Spleen (tissue), 11 donors: ENCODE results near the gene ENDOD1. TPM values are rescaled to one million over a fixed set of nuclear protein-coding genes. Genes with fewer than 3 reads are reported as not detected.

Source experiments
- DNase-seq: peaks from one replicate; pipeline ENCODE4 v3.0.0-alpha.2; 2020
- H3K27ac ChIP-seq, 8 donors: fragments of 200-600 bp; sonication (generic) in 7 of 8; 1 replicate in 4 of 8; 2 replicates in 4 of 8; pipeline versions ENCODE4 v1.5.0 to v1.8.0; 2016 to 2021; ENCODE audit warnings: inconsistent platforms in 4 of 8, mild to moderate bottlenecking in 4 of 8, moderate library complexity in 1 of 8
- H3K27me3 ChIP-seq, 7 donors: fragments of 200-600 bp; sonication (generic) in 6 of 7; replicated peaks in 1 of 7; 1 replicate in 4 of 7; 2 replicates in 3 of 7; pipeline versions ENCODE4 v1.5.0 to v1.8.0; 2016 to 2021; ENCODE audit warnings: inconsistent platforms in 3 of 7, mild to moderate bottlenecking in 1 of 7
- H3K36me3 ChIP-seq, 6 donors: fragments of 200-600 bp; sonication (generic) in 5 of 6; 1 replicate in 4 of 6; 2 replicates in 2 of 6; pipeline versions ENCODE4 v1.5.0 to v1.8.0; 2016 to 2021; ENCODE audit warnings: inconsistent platforms in 2 of 6
- H3K4me1 ChIP-seq, 6 donors: fragments of 200-600 bp; sonication (generic) in 5 of 6; 1 replicate in 3 of 6; 2 replicates in 3 of 6; pipeline versions ENCODE4 v1.5.0 to v1.8.0; 2016 to 2021; ENCODE audit warnings: inconsistent platforms in 3 of 6
- H3K4me3 ChIP-seq, 8 donors: fragments of 200-600 bp; sonication (generic) in 7 of 8; 1 replicate in 4 of 8; 2 replicates in 4 of 8; pipeline versions ENCODE4 v1.5.0 to v1.8.0; 2016 to 2021; ENCODE audit warnings: inconsistent platforms in 4 of 8, mild to moderate bottlenecking in 4 of 8, moderate library complexity in 2 of 8
- H3K9me3 ChIP-seq, 8 donors: fragments of 200-600 bp; sonication (generic) in 7 of 8; 1 replicate in 4 of 8; 2 replicates in 4 of 8; pipeline versions ENCODE4 v1.5.0 to v1.8.0; 2016 to 2021; ENCODE audit warnings: inconsistent platforms in 4 of 8
- POLR2A ChIP-seq, 3 donors: fragments of 450-650 bp; IDR thresholded peaks; one replicate each; pipeline ENCODE4 v1.5.1; 2017; ENCODE audit warnings: antibody characterized with exemption in 3 of 3, mild to moderate bottlenecking in 1 of 3
- POLR2AphosphoS5 ChIP-seq, 3 donors: sonication (generic); formaldehyde crosslinking; IDR thresholded peaks; one replicate each; pipeline ENCODE4 v1.5.1; 2017; ENCODE audit warnings: antibody characterized with exemption in 3 of 3
- WGBS, 5 donors: extraction: QIAGEN DNeasy Blood & Tissue Kit in 3 of 5; methylation state at CpG; one replicate each; pipeline versions ENCODE4 v1.1.5 to v1.1.7; 2013 to 2018; 5-methylcytosine and 5-hydroxymethylcytosine counted together
- intact Hi-C: fragments of 100-400 bp; cut with DNase I; formaldehyde crosslinking; loops from one replicate; pipeline ENCODE4 v1.15.0; 2023; ENCODE audit warnings: low total_unique reads
- polyA plus RNA-seq, 3 donors: library from polyadenylated mRNA; stranded (reverse); fragments of 200-250 nt; gene quantifications; one replicate each; pipeline ENCODE4 v1.2.1, GENCODE V29; 2013
- total RNA-seq, 7 donors: library from RNA; depleted of rRNA in 3 of 7; stranded (reverse); fragments of >200 nt in 3 of 7; fragmentation: NEBNext Ultra II Directional in 4 of 7; extraction: Animal tissue kit (Norgen Biotek cat#: 25700) in 4 of 7; gene quantifications; one replicate each; pipeline versions ENCODE4 v1.1.0 to v1.2.1, GENCODE V29; 2016 to 2021
- TF ChIP-seq, protein P1 (sequence below), 11 experiments: fragments of 200-600 bp in 7 of 11; fragments of 450-650 bp in 4 of 11; sonication (generic) in 4 of 11; IDR thresholded peaks in 8 of 11; conservative IDR thresholded peaks in 3 of 11; 1 replicate in 7 of 11; 2 replicates in 4 of 11; pipeline versions ENCODE4 v1.4.0 to v1.8.0; 2016 to 2021; ENCODE audit warnings: antibody characterized with exemption in 11 of 11, inconsistent platforms in 4 of 11, mild to moderate bottlenecking in 1 of 11
- donor health status: healthy with polysubstance abuse.
- donor health status: DM: no; HTN: no; CAD: no; lungs with moderate emphysema.
- donor health status: DM: no; HTN: no; CAD: no.
- donor health status: Bipolar disorder and iron deficiency.
- donor health status: healthy.
- donor health status: DM: no; HTN: no; CAD: no.
- donor health status: DM: yes; HTN: yes; CAD: no.

ENDOD1 gene
- total and polyA plus RNA-seq, 10 donors, result 6.3 to 80.5 (median 58.4) TPM

DNA sequence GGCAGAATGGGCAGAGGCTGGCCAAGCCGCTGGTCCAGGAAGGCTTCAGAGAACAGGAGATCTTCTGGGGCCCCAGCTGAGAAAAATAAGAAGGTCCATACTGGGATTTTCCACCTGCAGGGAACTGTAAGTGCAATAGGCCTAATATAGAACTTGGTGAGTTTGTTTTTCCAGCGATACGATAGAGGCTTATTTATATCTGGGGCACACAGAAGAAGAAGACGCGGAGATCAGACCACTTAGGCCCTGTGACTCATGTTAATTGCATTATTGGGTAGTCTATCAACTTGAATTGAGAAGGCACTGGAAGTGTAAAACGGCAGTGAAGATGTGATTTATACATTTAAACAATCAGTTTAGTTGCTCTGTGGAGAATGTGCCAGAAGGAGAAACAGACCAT lies 30.6 kb upstream of the ENDOD1 start:
- DNase-seq, result no peak
- H3K9me3 ChIP-seq, result no peaks in the 10 kb centered on the region
- H3K27me3 ChIP-seq, result peaks cover 0 to under 1% (median 0%) of the 10 kb centered on the region in 7 donors
- H3K4me1 ChIP-seq, result no peaks in the 10 kb centered on the region
- TF ChIP-seq POLR2AphosphoS5 (IDR thresholded peaks at IDR 0.05) (no peak), POLR2A (IDR thresholded peaks at IDR 0.05) (no peak)
- TF ChIP-seq, protein P1, sequence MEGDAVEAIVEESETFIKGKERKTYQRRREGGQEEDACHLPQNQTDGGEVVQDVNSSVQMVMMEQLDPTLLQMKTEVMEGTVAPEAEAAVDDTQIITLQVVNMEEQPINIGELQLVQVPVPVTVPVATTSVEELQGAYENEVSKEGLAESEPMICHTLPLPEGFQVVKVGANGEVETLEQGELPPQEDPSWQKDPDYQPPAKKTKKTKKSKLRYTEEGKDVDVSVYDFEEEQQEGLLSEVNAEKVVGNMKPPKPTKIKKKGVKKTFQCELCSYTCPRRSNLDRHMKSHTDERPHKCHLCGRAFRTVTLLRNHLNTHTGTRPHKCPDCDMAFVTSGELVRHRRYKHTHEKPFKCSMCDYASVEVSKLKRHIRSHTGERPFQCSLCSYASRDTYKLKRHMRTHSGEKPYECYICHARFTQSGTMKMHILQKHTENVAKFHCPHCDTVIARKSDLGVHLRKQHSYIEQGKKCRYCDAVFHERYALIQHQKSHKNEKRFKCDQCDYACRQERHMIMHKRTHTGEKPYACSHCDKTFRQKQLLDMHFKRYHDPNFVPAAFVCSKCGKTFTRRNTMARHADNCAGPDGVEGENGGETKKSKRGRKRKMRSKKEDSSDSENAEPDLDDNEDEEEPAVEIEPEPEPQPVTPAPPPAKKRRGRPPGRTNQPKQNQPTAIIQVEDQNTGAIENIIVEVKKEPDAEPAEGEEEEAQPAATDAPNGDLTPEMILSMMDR (IDR thresholded peaks at IDR 0.05 in 8 of 11, conservative IDR thresholded peaks at IDR 0.05 in 3 of 11), result no peak
- 86 to 89% (median 87%) methylated on average over 6 of the region's 6 CpGs for WGBS, 5 donors
- no peaks in the 10 kb centered on the region for H3K36me3 ChIP-seq
- H3K4me3 ChIP-seq, result no peak overlapping the region
- intact Hi-C loops, result no loop called here
- no peak overlapping the region for H3K27ac ChIP-seq

GRCh38 chr11:95065336-95065735 lies 24.3 kb upstream of the ENDOD1 start:
- no peaks in the 10 kb centered on the region for H3K27me3 ChIP-seq
- TF ChIP-seq, protein P1 (IDR thresholded peaks at IDR 0.05 in 8 of 11, conservative IDR thresholded peaks at IDR 0.05 in 3 of 11), result no peak
- no peak for TF ChIP-seq POLR2A (IDR thresholded peaks at IDR 0.05)
- no peak for DNase-seq
- no peaks in the 10 kb centered on the region for H3K36me3 ChIP-seq
- 96 to 99% (median 97%) methylated on average over 1 of the region's 1 CpG for WGBS, 5 donors
- intact Hi-C loops, result loop anchor here (10.0 kb wide), 1 partner anchor 91 kb away; the partner anchor contains the start of genes CWC15 and KDM4D
- peaks cover 14 to 34% (median 26%) of the 10 kb centered on the region in 6 donors for H3K4me1 ChIP-seq
- no peaks in the 10 kb centered on the region for H3K9me3 ChIP-seq
- no peak overlapping the region for H3K27ac ChIP-seq
- no peak overlapping the region for H3K4me3 ChIP-seq

DNA sequence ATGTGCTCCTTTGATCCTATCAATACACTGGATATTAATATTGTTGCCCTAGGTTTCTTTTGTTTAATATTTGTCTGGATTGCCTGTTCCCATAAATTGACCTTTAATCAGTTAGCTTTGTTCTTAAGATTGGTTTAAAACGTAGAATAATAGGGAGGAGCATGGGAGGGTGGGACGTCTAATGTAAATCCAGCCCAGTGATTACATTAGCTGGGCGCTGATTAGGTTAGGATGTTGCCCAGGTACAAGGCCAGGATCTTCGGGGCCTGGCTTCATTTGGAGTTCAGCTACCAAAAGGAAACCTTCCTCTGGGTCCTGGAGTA lies 23.0 kb upstream of the ENDOD1 start, which contains the start of gene SRSF8:
Gene SRSF8, plus strand, starts transcription at position 204 of the 323 bp plus-strand sequence. CDS start 308 bp downstream, outside the sequence.
- intact Hi-C loops, result loop anchor here (10.0 kb wide), 1 partner anchor 92 kb away; the partner anchor contains the start of genes CWC15 and KDM4D
- TF ChIP-seq POLR2A (IDR thresholded peaks at IDR 0.05) (no peak), POLR2AphosphoS5 (IDR thresholded peaks at IDR 0.05) (no peak)
- TF ChIP-seq, protein P1 (IDR thresholded peaks at IDR 0.05 in 8 of 11, conservative IDR thresholded peaks at IDR 0.05 in 3 of 11), result no peak
- Histone ChIP-seq H3K36me3 (peaks cover 0 to 5% (median 0%) of the 10 kb centered on the region in 6 donors), H3K4me3 (peak within 1 kb of the TSS; percentile 63 to 84 (median 70)), H3K27me3 (no peaks in the 10 kb centered on the region), H3K9me3 (no peaks in the 10 kb centered on the region), H3K4me1 (peaks cover 14 to 48% (median 35%) of the 10 kb centered on the region in 6 donors), H3K27ac (peak within 1 kb of the TSS; percentile 97 to 99 (median 98))
- WGBS, 5 donors, result 0 to 1% (median 0%) methylated on average over 4 of the region's 4 CpGs
- DNase-seq, result no peak

GRCh38 chr11:95067039-95067840 lies 22.4 kb upstream of the ENDOD1 start:
- peak; percentile 95 for DNase-seq
- intact Hi-C loops, result loop anchor here (10.0 kb wide), 1 partner anchor 92 kb away; the partner anchor contains the start of genes CWC15 and KDM4D
- Histone ChIP-seq H3K36me3 (peaks cover 0 to 5% (median 0%) of the 10 kb centered on the region in 6 donors), H3K27me3 (no peaks in the 10 kb centered on the region), H3K27ac (peak overlapping the region; percentile 97 to 99 (median 98)), H3K9me3 (no peaks in the 10 kb centered on the region), H3K4me1 (peaks cover 14 to 50% (median 35%) of the 10 kb centered on the region in 6 donors), H3K4me3 (peak overlapping the region; percentile 63 to 84 (median 70))
- 0 to 1% (median 0%) methylated on average over 38 to 98 of the region's 98 CpGs for WGBS, 5 donors
- peak; percentile 87 to 94 (median 93) for TF ChIP-seq POLR2AphosphoS5 (IDR thresholded peaks at IDR 0.05)
- TF ChIP-seq POLR2A (IDR thresholded peaks at IDR 0.05), result peak in 2 of 3 donors; percentile 3 to 21
- TF ChIP-seq, protein P1 (IDR thresholded peaks at IDR 0.05 in 8 of 11, conservative IDR thresholded peaks at IDR 0.05 in 3 of 11), result peak in 10 of 11 experiments; percentile 28 to 75 (median 68)
